Measurements from ENCODE around the gene BFSP1. TPM values are rescaled to one million over a fixed set of nuclear protein-coding genes. Genes with fewer than 3 reads are reported as not detected.

The BFSP1 gene
- total and polyA plus RNA-seq, 2 of the 8 experiments (the other 6 are each of a cell fraction or from before 2014, with no cell fraction given) = 1.5 to 2.5 TPM

DNA sequence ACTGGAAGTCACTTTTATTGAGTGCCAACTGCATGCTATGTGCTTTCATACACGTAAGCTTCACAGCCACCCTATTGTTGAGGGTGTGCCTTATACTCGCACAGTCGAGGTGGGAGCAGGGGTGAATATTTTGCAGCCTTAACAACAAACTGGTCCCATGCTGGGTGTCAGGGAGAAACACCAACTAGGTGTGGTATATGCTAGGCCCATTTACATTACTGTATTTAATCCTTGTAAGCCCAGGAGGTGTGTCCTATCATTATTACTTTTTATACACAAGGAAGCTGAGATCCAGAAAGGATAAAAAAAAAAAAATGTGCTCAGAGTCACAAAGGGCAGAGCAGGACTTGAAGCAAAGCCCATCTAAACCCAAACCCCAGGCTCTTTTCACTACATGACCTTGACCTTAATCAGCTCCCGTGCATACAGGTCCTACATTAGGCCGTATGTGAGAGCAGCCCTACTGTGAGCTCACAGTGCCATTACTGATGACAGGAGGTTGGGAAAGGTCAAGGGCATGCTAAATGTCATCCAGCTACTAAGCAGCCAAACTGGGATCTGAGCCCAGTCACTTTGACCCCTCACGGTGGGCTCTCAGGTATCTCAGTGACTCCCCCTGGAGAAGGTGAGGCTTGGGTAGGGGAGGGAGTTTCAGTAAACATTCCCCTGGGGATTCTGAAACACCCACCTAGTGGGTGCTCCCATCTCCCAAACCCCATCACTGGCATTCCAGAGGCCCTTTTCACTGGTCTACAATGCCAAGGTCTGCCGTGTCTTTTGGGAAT is 61.7 kb downstream of the BFSP1 start:
- Histone ChIP-seq H3K9me3 (ENCODE audit: insufficient read depth in 2 of 2, low read depth in 1 of 2, low read length in 1 of 2) (no peaks in the 10 kb centered on the region), H3K4ac (replicated peaks; ENCODE audit: insufficient read length, low read depth, low read length) (no peak overlapping the region), H2BK15ac (ENCODE audit: low read length) (no peak overlapping the region), H4K5ac (ENCODE audit: insufficient read length, low read depth, low read length) (no peak overlapping the region), H2BK120ac (replicated peaks; ENCODE audit: low read depth, low read length) (no peak overlapping the region), H3K79me2 (ENCODE audit: control insufficient read depth in 1 of 2, insufficient read depth in 2 of 2, low read length in 2 of 2) (no peaks in the 10 kb centered on the region), H3K36me3 (ENCODE audit: control insufficient read depth in 2 of 4, insufficient read depth in 4 of 4, low read length in 3 of 4) (no peaks in the 10 kb centered on the region), H3K4me1 (replicated peaks in 1 of 4; ENCODE audit: control insufficient read depth in 3 of 4, insufficient read depth in 4 of 4, low read length in 3 of 4) (no peaks in the 10 kb centered on the region), H4K8ac (ENCODE audit: extremely low read depth, insufficient read depth, low read length) (no peak overlapping the region), H3K79me1 (ENCODE audit: low read depth, low read length) (no peaks in the 10 kb centered on the region), H2BK5ac (ENCODE audit: low read depth, low read length) (no peak overlapping the region), H2AFZ (ENCODE audit: low read length) (no peak overlapping the region), H3K9ac (replicated peaks in 1 of 4; ENCODE audit: extremely low read depth in 1 of 4, low read depth in 3 of 4, low read length in 3 of 4) (no peak overlapping the region; a peak in 1 of 7 replicates), H3K56ac (replicated peaks; ENCODE audit: insufficient read length, low read depth, low read length) (no peak overlapping the region), H3K4me2 (ENCODE audit: insufficient read depth in 1 of 2, low read depth in 2 of 2, low read length in 2 of 2) (no peak overlapping the region), H3K27ac (ENCODE audit: low read depth, low read length) (no peak overlapping the region), H3K4me3 (ENCODE audit: extremely low read depth in 1 of 4, insufficient read depth in 2 of 4, low read depth in 3 of 4, low read length in 4 of 4) (no peak overlapping the region), H3K23me2 (ENCODE audit: low read depth, low read length) (no peaks in the 10 kb centered on the region), H2AK5ac (ENCODE audit: low read depth, low read length) (no peak overlapping the region), H3K18ac (ENCODE audit: extremely low read depth, low read length) (no peak overlapping the region), H4K91ac (replicated peaks; ENCODE audit: insufficient read length, low read length) (no peak overlapping the region), H3K23ac (ENCODE audit: insufficient read length) (no peak overlapping the region), H2BK12ac (ENCODE audit: low read depth, low read length) (no peak overlapping the region), H3K27me3 (replicated peaks in 1 of 4; ENCODE audit: control insufficient read depth in 3 of 4, extremely low read depth in 1 of 4, insufficient read depth in 3 of 4, low read length in 3 of 4) (no peaks in the 10 kb centered on the region), H2BK20ac (ENCODE audit: low read length) (no peak overlapping the region), H4K20me1 (replicated peaks in 1 of 2; ENCODE audit: control insufficient read depth in 1 of 2, insufficient read depth in 2 of 2, low read length in 2 of 2) (no peaks in the 10 kb centered on the region), H3K14ac (ENCODE audit: insufficient read length) (no peak overlapping the region)
- CTCF ChIA-PET (ENCODE audit: partially characterized antibody) = interaction anchor here (0.6 to 1.6 kb wide), 5 partner anchors 27 to 663 kb away, joined by 3 to 6 read pairs (median 4); no protein-coding TSS in a partner anchor
- no peak for FAIRE-seq
- DNase-seq (ENCODE audit: low read depth in 1 of 2, low spot score in 2 of 2) = peak in 1 of 2 experiments; percentile 20
- WGBS, 2 experiments (ENCODE audit: extremely low coverage in 1 of 2, insufficient coverage in 1 of 2, insufficient read length in 1 of 2, insufficient replicate concordance in 2 of 2, low coverage in 1 of 2, low lambda C conversion rate in 2 of 2, missing lambda C conversion rate in 1 of 2) = 88% methylated on average over 7 of the region's 7 CpGs; no CpG with 5 or more reads in 1 of the 2 experiments
- POLR2A ChIA-PET (ENCODE audit: partially characterized antibody) = no interaction called here
- no peak for TF ChIP-seq KDM4A (IDR thresholded peaks at IDR 0.05; ENCODE audit: low read depth, low read length, severe bottlenecking)
- TF ChIP-seq CBX5 (IDR thresholded peaks at IDR 0.05; ENCODE audit: low read depth, low read length) = no peak
- no peak for TF ChIP-seq SAP30 (IDR thresholded peaks at IDR 0.05; ENCODE audit: insufficient read depth, insufficient replicate concordance, low read length)
- no peak for TF ChIP-seq ATF3 (IDR thresholded peaks at IDR 0.05; ENCODE audit: insufficient read depth, low read depth, low read length)
- no peak for TF ChIP-seq E2F6 (IDR thresholded peaks at IDR 0.05)
- TF ChIP-seq SIN3A (conservative IDR thresholded peaks at IDR 0.05 in 1 of 2, IDR thresholded peaks at IDR 0.05 in 1 of 2; ENCODE audit: low read depth in 1 of 2, low read length in 2 of 2) = no peak
- TF ChIP-seq POLR2A (IDR thresholded peaks at IDR 0.05; ENCODE audit: control extremely low read depth in 1 of 2, low read depth in 2 of 2, low read length in 2 of 2) = no peak
- no peak for TF ChIP-seq BRCA1 (IDR thresholded peaks at IDR 0.05; ENCODE audit: low read depth, low read length)
- TF ChIP-seq GTF2F1 (IDR thresholded peaks at IDR 0.05; ENCODE audit: borderline replicate concordance, low read depth, low read length) = no peak
- no peak for TF ChIP-seq EZH2 (IDR thresholded peaks at IDR 0.05; ENCODE audit: low read depth, low read length, severe bottlenecking)
- no peak for TF ChIP-seq NRF1 (IDR thresholded peaks at IDR 0.05; ENCODE audit: low read depth, low read length)
